ENCODE data around the gene ANKRD44. TPM values are rescaled to one million over a fixed set of nuclear protein-coding genes. Genes with fewer than 3 reads are reported as not detected.

ANKRD44 gene
- total RNA-seq, 6 experiments from 2014 or later: 3.8 to 5.7 (median 4.7) TPM

DNA sequence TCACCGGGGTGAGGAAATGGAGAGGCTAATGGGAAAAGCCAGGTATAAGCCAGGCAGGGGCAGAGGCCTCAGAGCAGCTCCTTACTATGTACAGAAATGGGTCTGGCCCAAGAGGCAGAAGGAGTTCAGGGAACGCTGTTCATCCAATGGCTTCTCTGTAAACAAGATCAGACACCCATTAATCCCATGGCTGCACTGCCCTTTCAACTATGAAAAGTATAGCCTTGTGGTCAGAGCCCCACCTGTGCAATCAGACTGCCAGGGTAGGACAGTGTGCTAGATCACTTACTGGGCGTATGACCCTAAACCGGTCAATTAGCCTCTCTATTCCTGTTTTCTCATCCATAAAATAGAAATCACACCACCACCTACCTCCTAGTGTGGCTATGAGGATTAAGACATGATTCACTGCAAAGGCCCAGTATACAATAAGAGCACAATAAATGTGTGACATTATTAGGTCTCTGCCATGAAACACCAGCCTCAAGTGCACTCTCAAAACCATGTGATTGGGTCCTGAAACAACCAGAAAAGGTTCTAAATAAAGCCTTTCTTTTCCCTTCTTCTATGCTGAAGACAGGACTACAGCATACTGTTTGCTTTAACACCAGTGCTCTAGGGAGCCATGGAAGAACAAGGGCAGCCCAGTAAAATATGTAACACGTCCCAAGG is 4.4 kb downstream of the ANKRD44 start:
- Mint-ChIP-seq H3K4me3 (no peak overlapping the region), H3K9me3 (no peaks in the 10 kb centered on the region), H3K27ac (no peak overlapping the region), H3K36me3 (ENCODE audit: low read depth) (no peaks in the 10 kb centered on the region), H3K4me1 (ENCODE audit: low read depth) (peaks cover 5% of the 10 kb centered on the region), H3K27me3 (ENCODE audit: insufficient read depth) (peaks cover 1% of the 10 kb centered on the region; the same call in 1 of the 2 replicates)
- DNase-seq: no peak
- TF ChIP-seq, protein P1, sequence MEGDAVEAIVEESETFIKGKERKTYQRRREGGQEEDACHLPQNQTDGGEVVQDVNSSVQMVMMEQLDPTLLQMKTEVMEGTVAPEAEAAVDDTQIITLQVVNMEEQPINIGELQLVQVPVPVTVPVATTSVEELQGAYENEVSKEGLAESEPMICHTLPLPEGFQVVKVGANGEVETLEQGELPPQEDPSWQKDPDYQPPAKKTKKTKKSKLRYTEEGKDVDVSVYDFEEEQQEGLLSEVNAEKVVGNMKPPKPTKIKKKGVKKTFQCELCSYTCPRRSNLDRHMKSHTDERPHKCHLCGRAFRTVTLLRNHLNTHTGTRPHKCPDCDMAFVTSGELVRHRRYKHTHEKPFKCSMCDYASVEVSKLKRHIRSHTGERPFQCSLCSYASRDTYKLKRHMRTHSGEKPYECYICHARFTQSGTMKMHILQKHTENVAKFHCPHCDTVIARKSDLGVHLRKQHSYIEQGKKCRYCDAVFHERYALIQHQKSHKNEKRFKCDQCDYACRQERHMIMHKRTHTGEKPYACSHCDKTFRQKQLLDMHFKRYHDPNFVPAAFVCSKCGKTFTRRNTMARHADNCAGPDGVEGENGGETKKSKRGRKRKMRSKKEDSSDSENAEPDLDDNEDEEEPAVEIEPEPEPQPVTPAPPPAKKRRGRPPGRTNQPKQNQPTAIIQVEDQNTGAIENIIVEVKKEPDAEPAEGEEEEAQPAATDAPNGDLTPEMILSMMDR (IDR thresholded peaks at IDR 0.05): no peak

DNA sequence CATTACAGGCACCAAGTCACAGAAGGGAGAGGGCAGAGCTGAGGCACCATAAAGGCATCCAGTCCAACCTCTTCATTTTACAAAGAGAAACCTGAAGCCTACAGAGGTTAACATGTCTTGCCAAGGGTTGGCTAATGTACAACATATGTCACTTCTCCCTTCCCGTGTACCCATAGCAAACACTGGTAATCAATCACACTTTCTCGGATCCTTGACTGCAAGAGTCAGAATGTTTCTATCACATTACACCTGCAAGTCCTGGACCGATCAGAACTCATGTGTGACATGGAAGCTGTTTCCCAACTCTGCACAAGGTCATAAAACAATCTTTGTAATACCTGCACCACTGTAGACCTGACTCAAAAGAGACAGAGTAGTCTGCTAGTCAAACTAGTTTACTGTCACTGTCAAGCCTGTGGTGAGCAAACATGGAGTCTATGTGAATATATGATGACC is 6.0 kb downstream of the ANKRD44 start:
- TF ChIP-seq, protein P1 (IDR thresholded peaks at IDR 0.05): no peak
- DNase-seq: no peak
- H3K4me1 Mint-ChIP-seq (ENCODE audit: low read depth): peaks cover 4% of the 10 kb centered on the region; the same call in 1 of the 2 replicates

DNA sequence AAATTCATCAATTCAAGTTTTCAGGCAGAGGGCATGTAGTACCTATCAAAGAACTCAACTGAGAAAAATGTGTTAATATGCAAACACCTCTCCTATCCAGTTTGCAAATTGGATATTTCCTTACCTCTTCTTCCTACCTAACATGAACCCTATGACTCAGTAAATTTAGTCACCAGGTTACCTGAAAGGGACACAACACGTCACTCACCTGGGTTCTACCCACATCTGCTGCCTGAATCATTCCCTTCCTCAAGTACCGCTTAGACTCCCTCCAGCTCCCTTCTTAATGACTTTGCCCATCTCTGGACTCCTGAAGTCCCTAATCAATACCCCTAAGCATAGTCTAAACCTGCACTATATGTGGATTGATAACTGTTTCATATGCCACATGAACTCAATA is 10.4 kb downstream of the ANKRD44 start:
- Mint-ChIP-seq H3K36me3 (ENCODE audit: low read depth) (peaks cover 10% of the 10 kb centered on the region), H3K27ac (no peak overlapping the region), H3K4me1 (ENCODE audit: low read depth) (no peaks in the 10 kb centered on the region), H3K27me3 (ENCODE audit: insufficient read depth) (no peaks in the 10 kb centered on the region; the same call in 1 of the 2 replicates), H3K4me3 (no peak overlapping the region), H3K9me3 (no peaks in the 10 kb centered on the region)
- DNase-seq: no peak
- TF ChIP-seq, protein P1 (IDR thresholded peaks at IDR 0.05): no peak

More for the DNA sequence above, 6.0 kb downstream of the ANKRD44 start:
- no peak overlapping the region for H3K4me3 Mint-ChIP-seq
- H3K36me3 Mint-ChIP-seq (ENCODE audit: low read depth): no peaks in the 10 kb centered on the region
- H3K27me3 Mint-ChIP-seq (ENCODE audit: insufficient read depth): peaks cover 1% of the 10 kb centered on the region; the same call in 1 of the 2 replicates
- no peaks in the 10 kb centered on the region for H3K9me3 Mint-ChIP-seq
- H3K27ac Mint-ChIP-seq: no peak overlapping the region

DNA sequence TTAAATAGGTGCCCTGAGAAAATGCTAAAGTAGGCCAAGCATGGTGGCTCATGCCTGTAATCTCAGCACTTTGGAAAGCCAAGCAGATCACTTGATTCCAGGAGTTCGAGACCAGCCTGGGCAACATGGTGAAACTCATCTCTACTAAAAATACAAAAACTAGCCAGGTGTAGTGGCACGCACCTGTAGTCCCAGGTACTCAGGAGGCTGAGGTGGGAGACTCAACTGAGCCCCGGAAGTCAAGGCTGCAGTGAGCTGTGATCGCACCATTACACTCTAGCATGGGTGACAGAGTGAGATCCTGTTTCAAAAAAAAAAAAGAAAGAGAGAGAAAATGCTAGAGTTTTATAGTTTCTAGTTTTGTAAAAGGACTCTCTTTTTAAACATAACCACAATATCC is 12.0 kb downstream of the ANKRD44 start:
- H3K4me3 Mint-ChIP-seq: no peak overlapping the region
- TF ChIP-seq, protein P1 (IDR thresholded peaks at IDR 0.05): no peak
- peaks cover 10% of the 10 kb centered on the region for H3K36me3 Mint-ChIP-seq (ENCODE audit: low read depth)
- H3K27me3 Mint-ChIP-seq (ENCODE audit: insufficient read depth): no peaks in the 10 kb centered on the region; the same call in 1 of the 2 replicates
- no peaks in the 10 kb centered on the region for H3K9me3 Mint-ChIP-seq
- H3K4me1 Mint-ChIP-seq (ENCODE audit: low read depth): no peaks in the 10 kb centered on the region
- no peak for DNase-seq
- no peak overlapping the region for H3K27ac Mint-ChIP-seq

DNA sequence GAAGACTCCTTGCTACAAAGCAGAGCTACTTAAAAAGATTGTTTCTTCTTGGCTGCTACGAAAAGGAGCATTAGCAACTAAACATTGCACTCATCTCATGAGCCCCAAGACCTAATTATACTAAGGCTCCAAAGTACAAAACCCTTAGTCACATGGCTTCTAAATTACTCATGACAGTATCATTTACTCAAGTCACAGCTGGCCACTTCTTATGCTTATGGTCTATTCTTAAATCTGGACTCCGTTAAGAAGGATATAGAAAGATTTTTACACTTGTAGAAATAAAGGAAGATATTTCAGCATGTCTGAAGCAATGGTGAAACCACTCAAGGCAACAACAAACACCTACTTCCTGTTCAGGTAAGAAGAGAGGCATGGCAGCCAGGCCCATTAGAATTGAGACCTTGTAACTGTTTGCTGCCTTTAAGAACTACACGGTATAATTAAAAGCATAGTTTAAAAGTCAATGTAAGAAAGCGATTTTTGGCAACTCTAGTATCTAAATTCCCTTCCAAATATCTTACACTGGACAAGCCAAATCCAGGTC is 12.7 kb downstream of the ANKRD44 start:
- Mint-ChIP-seq H3K9me3 (no peaks in the 10 kb centered on the region), H3K4me3 (no peak overlapping the region), H3K27me3 (ENCODE audit: insufficient read depth) (no peaks in the 10 kb centered on the region; the same call in 1 of the 2 replicates), H3K36me3 (ENCODE audit: low read depth) (peaks cover 10% of the 10 kb centered on the region), H3K4me1 (ENCODE audit: low read depth) (peaks cover 4% of the 10 kb centered on the region), H3K27ac (no peak overlapping the region)
- TF ChIP-seq, protein P1 (IDR thresholded peaks at IDR 0.05): no peak
- DNase-seq: no peak

Data from HFFc6 (cell line).